OCI-LY1 (cell line): ENCODE measurements around the gene MAPK12.

ENCODE experiments used
- EZH2 ChIP-seq: fragments of 200-600 bp; sonication (generic), shearing (Covaris generic); IDR thresholded peaks from 2 replicates; pipeline ENCODE4 v1.8.0; 2017; ENCODE audit warnings: borderline replicate concordance, mixed run types, mild to moderate bottlenecking, antibody characterized with exemption, low read length, moderate library complexity, mixed read lengths
- TF ChIP-seq, protein P1 (sequence below): fragments of 200-600 bp; sonication (generic), shearing (Covaris generic); IDR thresholded peaks from 2 replicates; pipeline ENCODE4 v1.5.1; 2017; ENCODE audit warnings: mild to moderate bottlenecking, antibody characterized with exemption, low read length, moderate library complexity, mixed read lengths

- TF ChIP-seq, protein P1, sequence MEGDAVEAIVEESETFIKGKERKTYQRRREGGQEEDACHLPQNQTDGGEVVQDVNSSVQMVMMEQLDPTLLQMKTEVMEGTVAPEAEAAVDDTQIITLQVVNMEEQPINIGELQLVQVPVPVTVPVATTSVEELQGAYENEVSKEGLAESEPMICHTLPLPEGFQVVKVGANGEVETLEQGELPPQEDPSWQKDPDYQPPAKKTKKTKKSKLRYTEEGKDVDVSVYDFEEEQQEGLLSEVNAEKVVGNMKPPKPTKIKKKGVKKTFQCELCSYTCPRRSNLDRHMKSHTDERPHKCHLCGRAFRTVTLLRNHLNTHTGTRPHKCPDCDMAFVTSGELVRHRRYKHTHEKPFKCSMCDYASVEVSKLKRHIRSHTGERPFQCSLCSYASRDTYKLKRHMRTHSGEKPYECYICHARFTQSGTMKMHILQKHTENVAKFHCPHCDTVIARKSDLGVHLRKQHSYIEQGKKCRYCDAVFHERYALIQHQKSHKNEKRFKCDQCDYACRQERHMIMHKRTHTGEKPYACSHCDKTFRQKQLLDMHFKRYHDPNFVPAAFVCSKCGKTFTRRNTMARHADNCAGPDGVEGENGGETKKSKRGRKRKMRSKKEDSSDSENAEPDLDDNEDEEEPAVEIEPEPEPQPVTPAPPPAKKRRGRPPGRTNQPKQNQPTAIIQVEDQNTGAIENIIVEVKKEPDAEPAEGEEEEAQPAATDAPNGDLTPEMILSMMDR: no peak
- TF ChIP-seq EZH2: no peak
Observed at GRCh38 chr22:50305393-50305922, 44.0 kb upstream of the MAPK12 start.
